Liver (tissue), 9 donors: Measurements from ENCODE around the gene MAST2. TPM values are rescaled to one million over a fixed set of nuclear protein-coding genes. Genes with fewer than 3 reads are reported as not detected.
A peak's percentile ranks its signal among the peaks of the same experiment; 100 is the strongest.

Experiments used
- DNase-seq: peaks from one replicate; pipeline ENCODE4 v3.0.0-alpha.2; 2017; ENCODE audit warnings: low spot score
- H3K27ac ChIP-seq, 2 donors: one replicate each; pipeline ENCODE4 v1.7.0; 2013; ENCODE audit warnings: inconsistent platforms in 2 of 2, low read length in 2 of 2, control low read depth in 1 of 2, low read depth in 1 of 2, mild to moderate bottlenecking in 1 of 2
- H3K27me3 ChIP-seq, 4 donors: one replicate each; pipeline versions ENCODE4 v1.6.1 to v1.7.0; 2013; ENCODE audit warnings: low read length in 3 of 4, inconsistent platforms in 1 of 4, mild to moderate bottlenecking in 1 of 4, moderate library complexity in 1 of 4; ENCODE audit not compliant: control insufficient read depth in 4 of 4, insufficient read depth in 4 of 4
- H3K36me3 ChIP-seq, 4 donors: one replicate each; pipeline versions ENCODE4 v1.6.1 to v1.7.0; 2013; ENCODE audit warnings: low read length in 3 of 4, mild to moderate bottlenecking in 3 of 4, low read depth in 1 of 4, moderate library complexity in 1 of 4; ENCODE audit not compliant: control insufficient read depth in 4 of 4, insufficient read depth in 3 of 4
- H3K4me1 ChIP-seq, 4 donors: one replicate each; pipeline versions ENCODE4 v1.6.1 to v1.7.0; 2013; ENCODE audit warnings: low read length in 3 of 4, mild to moderate bottlenecking in 3 of 4, moderate library complexity in 1 of 4; ENCODE audit not compliant: control insufficient read depth in 4 of 4, insufficient read depth in 4 of 4
- H3K4me3 ChIP-seq, 3 donors: one replicate each; pipeline versions ENCODE4 v1.6.1 to v1.7.0; 2013; ENCODE audit warnings: low read length in 3 of 3, control low read depth in 1 of 3, low read depth in 1 of 3, mild to moderate bottlenecking in 1 of 3
- H3K9ac ChIP-seq, 2 donors: one replicate each; pipeline ENCODE4 v1.7.0; 2013; ENCODE audit warnings: low read length in 2 of 2, mild to moderate bottlenecking in 2 of 2, moderate library complexity in 2 of 2, control low read depth in 1 of 2, low read depth in 1 of 2
- H3K9me3 ChIP-seq, 4 donors: one replicate each; pipeline versions ENCODE4 v1.6.1 to v1.7.0; 2013; ENCODE audit warnings: low read length in 3 of 4; ENCODE audit not compliant: control insufficient read depth in 4 of 4
- ATF3 ChIP-seq: IDR thresholded peaks from 2 replicates; pipeline ENCODE4 v1.6.1; 2016; ENCODE audit warnings: antibody characterized with exemption
- EGR1 ChIP-seq, 2 donors: IDR thresholded peaks; 2 replicates each; pipeline ENCODE4 v1.6.1; 2016 to 2018; ENCODE audit warnings: antibody characterized with exemption in 2 of 2, low read depth in 2 of 2
- FOXA1 ChIP-seq: IDR thresholded peaks from 2 replicates; pipeline ENCODE4 v1.6.1; 2016; ENCODE audit warnings: antibody characterized with exemption
- FOXA2 ChIP-seq: IDR thresholded peaks from 2 replicates; pipeline ENCODE4 v1.6.1; 2016; ENCODE audit warnings: antibody characterized with exemption
- GABPA ChIP-seq, 2 donors: IDR thresholded peaks in 1 of 2; conservative IDR thresholded peaks in 1 of 2; 2 replicates each; pipeline ENCODE4 v1.6.1; 2016; ENCODE audit warnings: antibody characterized with exemption in 2 of 2, mild to moderate bottlenecking in 1 of 2, moderate library complexity in 1 of 2
- HNF4A ChIP-seq, 2 donors: conservative IDR thresholded peaks; 2 replicates each; pipeline ENCODE4 v1.6.1; 2016; ENCODE audit warnings: antibody characterized with exemption in 2 of 2, mild to moderate bottlenecking in 2 of 2
- HNF4G ChIP-seq: IDR thresholded peaks from 2 replicates; pipeline ENCODE4 v1.6.1; 2016; ENCODE audit warnings: antibody characterized with exemption
- JUND ChIP-seq, 2 donors: IDR thresholded peaks; 2 replicates each; pipeline ENCODE4 v1.6.1; 2016; ENCODE audit warnings: antibody characterized with exemption in 2 of 2
- NR2F2 ChIP-seq: IDR thresholded peaks from 2 replicates; pipeline ENCODE4 v1.6.1; 2016; ENCODE audit warnings: antibody characterized with exemption
- RAD21 ChIP-seq, 2 donors: IDR thresholded peaks; 2 replicates each; pipeline ENCODE4 v1.6.1; 2016; ENCODE audit warnings: antibody characterized with exemption in 2 of 2, mild to moderate bottlenecking in 2 of 2
- RXRA ChIP-seq, 2 donors: IDR thresholded peaks; 2 replicates each; pipeline ENCODE4 v1.6.1; 2017 to 2018; ENCODE audit warnings: antibody characterized with exemption in 2 of 2, mild to moderate bottlenecking in 1 of 2
- SP1 ChIP-seq: IDR thresholded peaks from 2 replicates; pipeline ENCODE4 v1.6.1; 2018; ENCODE audit warnings: antibody characterized with exemption, mild to moderate bottlenecking
- TAF1 ChIP-seq: conservative IDR thresholded peaks from 2 replicates; pipeline ENCODE4 v1.6.1; 2016; ENCODE audit warnings: antibody characterized with exemption, mild to moderate bottlenecking
- YY1 ChIP-seq: IDR thresholded peaks from 2 replicates; pipeline ENCODE4 v1.6.1; 2016; ENCODE audit warnings: antibody characterized with exemption, mild to moderate bottlenecking
- WGBS: extraction: QIAGEN DNeasy Blood & Tissue Kit; methylation state at CpG from one replicate; pipeline ENCODE4 v1.1.7; 2013; 5-methylcytosine and 5-hydroxymethylcytosine counted together
- polyA plus RNA-seq, 2 donors: library from polyadenylated mRNA; stranded (reverse) in 1 of 2; unstranded in 1 of 2; fragments of 200-250 nt in 1 of 2; fragments of >200 nt in 1 of 2; fragmentation: Nextera tagmentation in 1 of 2; extraction: Ambion mirVana in 1 of 2; gene quantifications; one replicate each; pipeline versions ENCODE4 v1.2.1 to v1.2.3, GENCODE V29; 2013 to 2015
- total RNA-seq, 2 donors: library from RNA; depleted of rRNA; stranded (reverse); fragments of >200 nt; gene quantifications; one replicate each; pipeline ENCODE4 v1.2.3, GENCODE V29; 2014
- TF ChIP-seq, protein P1 (sequence below): IDR thresholded peaks from 2 replicates; pipeline ENCODE4 v1.6.1; 2016; ENCODE audit warnings: antibody characterized with exemption
- TF ChIP-seq, protein P2 (sequence below): IDR thresholded peaks from 2 replicates; pipeline ENCODE4 v1.6.1; 2016; ENCODE audit warnings: antibody characterized with exemption
- TF ChIP-seq, protein P3 (sequence below): IDR thresholded peaks from 2 replicates; pipeline ENCODE4 v1.6.1; 2016; ENCODE audit warnings: antibody characterized with exemption, mild to moderate bottlenecking
- TF ChIP-seq, protein P4 (sequence below): fragments of 150-350 bp; IDR thresholded peaks from 2 replicates; pipeline ENCODE4 v1.5.1; 2017; ENCODE audit warnings: improper control_type of control experiment, low read depth, low read length; ENCODE audit not compliant: missing input control
- donor health status: healthy.
- donor health status: healthy.
- donor health status: healthy.
- donor health status: healthy.
- donor health status: healthy.

Gene MAST2
- total and polyA plus RNA-seq, 4 donors: 4.8 to 9.6 (median 5.7) TPM

DNA sequence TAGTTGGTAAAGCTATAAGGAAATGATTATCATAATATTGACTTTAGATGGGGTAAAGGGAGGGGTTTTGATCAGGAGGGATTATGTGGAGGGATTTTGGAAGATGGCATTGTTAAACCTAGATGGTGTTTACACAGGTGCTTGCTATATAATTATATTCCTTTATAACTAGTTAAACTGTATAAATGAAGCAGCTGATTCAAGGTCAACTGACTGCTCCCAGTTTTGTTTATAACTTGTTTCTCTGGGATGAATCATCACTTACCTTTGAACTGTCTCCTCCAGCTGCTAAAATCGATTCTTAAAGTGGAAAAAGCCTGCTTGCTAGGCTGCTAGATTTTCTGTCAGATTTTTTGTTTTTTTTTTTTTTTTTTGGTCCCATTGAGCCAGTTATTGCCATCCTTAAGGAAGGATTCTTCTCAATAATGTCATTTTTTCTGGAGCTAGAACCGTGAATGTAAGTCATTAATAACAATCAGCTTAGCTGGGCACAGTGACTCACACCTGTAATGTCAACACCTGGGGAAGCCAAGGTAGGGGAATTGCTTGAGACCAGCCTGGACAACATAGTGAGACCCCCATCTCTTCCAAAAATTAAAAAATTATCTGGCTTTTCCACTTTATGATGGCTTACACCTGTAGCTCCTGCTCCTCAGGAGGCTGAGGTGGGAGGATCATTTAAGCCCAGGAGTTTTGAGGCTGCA lies 175.8 kb downstream of the MAST2 start:
- peak overlapping the region; percentile 25 to 67 for H3K27ac ChIP-seq
- H3K9ac ChIP-seq: no peak overlapping the region
- peaks cover 0 to 14% (median 10%) of the 10 kb centered on the region in 4 donors for H3K4me1 ChIP-seq
- H3K36me3 ChIP-seq: no peaks in the 10 kb centered on the region
- H3K9me3 ChIP-seq: peaks cover 0 to 3% (median under 1%) of the 10 kb centered on the region in 4 donors
- H3K4me3 ChIP-seq: no peak overlapping the region
- TF ChIP-seq GABPA (IDR thresholded peaks at IDR 0.05 in 1 of 2, conservative IDR thresholded peaks at IDR 0.05 in 1 of 2): no peak
- TF ChIP-seq FOXA2: no peak
- no peak for TF ChIP-seq FOXA1
- TF ChIP-seq SP1: no peak
- TF ChIP-seq TAF1: no peak
- peak; percentile 98 for TF ChIP-seq JUND (IDR thresholded peaks at IDR 0.05)
- peak; percentile 80 to 87 for TF ChIP-seq HNF4A (conservative IDR thresholded peaks at IDR 0.05)
- TF ChIP-seq YY1: peak; percentile 43
- TF ChIP-seq, protein P1, sequence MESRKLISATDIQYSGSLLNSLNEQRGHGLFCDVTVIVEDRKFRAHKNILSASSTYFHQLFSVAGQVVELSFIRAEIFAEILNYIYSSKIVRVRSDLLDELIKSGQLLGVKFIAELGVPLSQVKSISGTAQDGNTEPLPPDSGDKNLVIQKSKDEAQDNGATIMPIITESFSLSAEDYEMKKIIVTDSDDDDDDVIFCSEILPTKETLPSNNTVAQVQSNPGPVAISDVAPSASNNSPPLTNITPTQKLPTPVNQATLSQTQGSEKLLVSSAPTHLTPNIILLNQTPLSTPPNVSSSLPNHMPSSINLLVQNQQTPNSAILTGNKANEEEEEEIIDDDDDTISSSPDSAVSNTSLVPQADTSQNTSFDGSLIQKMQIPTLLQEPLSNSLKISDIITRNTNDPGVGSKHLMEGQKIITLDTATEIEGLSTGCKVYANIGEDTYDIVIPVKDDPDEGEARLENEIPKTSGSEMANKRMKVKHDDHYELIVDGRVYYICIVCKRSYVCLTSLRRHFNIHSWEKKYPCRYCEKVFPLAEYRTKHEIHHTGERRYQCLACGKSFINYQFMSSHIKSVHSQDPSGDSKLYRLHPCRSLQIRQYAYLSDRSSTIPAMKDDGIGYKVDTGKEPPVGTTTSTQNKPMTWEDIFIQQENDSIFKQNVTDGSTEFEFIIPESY: peak; percentile 55
- TF ChIP-seq, protein P2, sequence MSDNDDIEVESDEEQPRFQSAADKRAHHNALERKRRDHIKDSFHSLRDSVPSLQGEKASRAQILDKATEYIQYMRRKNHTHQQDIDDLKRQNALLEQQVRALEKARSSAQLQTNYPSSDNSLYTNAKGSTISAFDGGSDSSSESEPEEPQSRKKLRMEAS: peak; percentile 36
- TF ChIP-seq RXRA (IDR thresholded peaks at IDR 0.05): peak; percentile 43 to 60
- peak in 1 of 2 donors; percentile 27 for TF ChIP-seq EGR1 (IDR thresholded peaks at IDR 0.05; ENCODE audit: low read depth in 2 of 2)
- peak in 1 of 2 donors; percentile 23 for TF ChIP-seq RAD21 (IDR thresholded peaks at IDR 0.05)
- TF ChIP-seq ATF3: peak; percentile 88
- TF ChIP-seq, protein P3, sequence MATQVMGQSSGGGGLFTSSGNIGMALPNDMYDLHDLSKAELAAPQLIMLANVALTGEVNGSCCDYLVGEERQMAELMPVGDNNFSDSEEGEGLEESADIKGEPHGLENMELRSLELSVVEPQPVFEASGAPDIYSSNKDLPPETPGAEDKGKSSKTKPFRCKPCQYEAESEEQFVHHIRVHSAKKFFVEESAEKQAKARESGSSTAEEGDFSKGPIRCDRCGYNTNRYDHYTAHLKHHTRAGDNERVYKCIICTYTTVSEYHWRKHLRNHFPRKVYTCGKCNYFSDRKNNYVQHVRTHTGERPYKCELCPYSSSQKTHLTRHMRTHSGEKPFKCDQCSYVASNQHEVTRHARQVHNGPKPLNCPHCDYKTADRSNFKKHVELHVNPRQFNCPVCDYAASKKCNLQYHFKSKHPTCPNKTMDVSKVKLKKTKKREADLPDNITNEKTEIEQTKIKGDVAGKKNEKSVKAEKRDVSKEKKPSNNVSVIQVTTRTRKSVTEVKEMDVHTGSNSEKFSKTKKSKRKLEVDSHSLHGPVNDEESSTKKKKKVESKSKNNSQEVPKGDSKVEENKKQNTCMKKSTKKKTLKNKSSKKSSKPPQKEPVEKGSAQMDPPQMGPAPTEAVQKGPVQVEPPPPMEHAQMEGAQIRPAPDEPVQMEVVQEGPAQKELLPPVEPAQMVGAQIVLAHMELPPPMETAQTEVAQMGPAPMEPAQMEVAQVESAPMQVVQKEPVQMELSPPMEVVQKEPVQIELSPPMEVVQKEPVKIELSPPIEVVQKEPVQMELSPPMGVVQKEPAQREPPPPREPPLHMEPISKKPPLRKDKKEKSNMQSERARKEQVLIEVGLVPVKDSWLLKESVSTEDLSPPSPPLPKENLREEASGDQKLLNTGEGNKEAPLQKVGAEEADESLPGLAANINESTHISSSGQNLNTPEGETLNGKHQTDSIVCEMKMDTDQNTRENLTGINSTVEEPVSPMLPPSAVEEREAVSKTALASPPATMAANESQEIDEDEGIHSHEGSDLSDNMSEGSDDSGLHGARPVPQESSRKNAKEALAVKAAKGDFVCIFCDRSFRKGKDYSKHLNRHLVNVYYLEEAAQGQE: peak; percentile 15
- 23% methylated on average over 2 of the region's 2 CpGs for WGBS
- no peak for DNase-seq
- H3K27me3 ChIP-seq: no peaks in the 10 kb centered on the region

DNA sequence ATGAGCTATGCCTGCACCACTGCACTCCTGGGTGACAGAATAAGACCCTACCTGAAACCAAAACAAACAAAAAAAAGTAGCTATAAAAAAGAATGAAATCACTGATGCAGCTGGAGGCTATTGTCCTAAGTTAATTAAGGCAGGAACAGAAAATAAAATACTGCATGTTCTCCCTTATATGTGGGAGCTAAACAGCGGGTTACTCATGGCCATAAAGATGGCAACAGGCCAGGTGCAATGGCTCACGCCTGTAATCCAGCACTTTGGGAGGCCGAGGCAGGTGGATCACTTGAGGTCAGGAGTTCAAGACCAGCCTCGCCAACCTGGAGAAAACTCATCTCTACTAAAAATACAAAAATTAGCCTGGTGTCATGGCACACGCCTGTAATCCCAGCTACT lies 176.4 kb downstream of the MAST2 start:
- Histone ChIP-seq H3K9ac (no peak overlapping the region), H3K4me1 (peaks cover 0 to 14% (median 10%) of the 10 kb centered on the region in 4 donors), H3K9me3 (peaks cover 0 to 3% (median under 1%) of the 10 kb centered on the region in 4 donors), H3K27me3 (no peaks in the 10 kb centered on the region), H3K36me3 (no peaks in the 10 kb centered on the region), H3K4me3 (no peak overlapping the region), H3K27ac (peak overlapping the region; percentile 25 to 67)
- WGBS: 87% methylated on average over 5 of the region's 5 CpGs
- DNase-seq: no peak
- TF ChIP-seq TAF1 (no peak), ATF3 (no peak), RAD21 (IDR thresholded peaks at IDR 0.05) (no peak), HNF4A (conservative IDR thresholded peaks at IDR 0.05) (no peak), RXRA (IDR thresholded peaks at IDR 0.05) (no peak), HNF4G (no peak), EGR1 (IDR thresholded peaks at IDR 0.05; ENCODE audit: low read depth in 2 of 2) (no peak), GABPA (IDR thresholded peaks at IDR 0.05 in 1 of 2, conservative IDR thresholded peaks at IDR 0.05 in 1 of 2) (no peak), FOXA2 (no peak), SP1 (no peak), NR2F2 (no peak), YY1 (no peak)
- TF ChIP-seq, protein P2: no peak
- TF ChIP-seq, protein P1: no peak
- TF ChIP-seq, protein P4, sequence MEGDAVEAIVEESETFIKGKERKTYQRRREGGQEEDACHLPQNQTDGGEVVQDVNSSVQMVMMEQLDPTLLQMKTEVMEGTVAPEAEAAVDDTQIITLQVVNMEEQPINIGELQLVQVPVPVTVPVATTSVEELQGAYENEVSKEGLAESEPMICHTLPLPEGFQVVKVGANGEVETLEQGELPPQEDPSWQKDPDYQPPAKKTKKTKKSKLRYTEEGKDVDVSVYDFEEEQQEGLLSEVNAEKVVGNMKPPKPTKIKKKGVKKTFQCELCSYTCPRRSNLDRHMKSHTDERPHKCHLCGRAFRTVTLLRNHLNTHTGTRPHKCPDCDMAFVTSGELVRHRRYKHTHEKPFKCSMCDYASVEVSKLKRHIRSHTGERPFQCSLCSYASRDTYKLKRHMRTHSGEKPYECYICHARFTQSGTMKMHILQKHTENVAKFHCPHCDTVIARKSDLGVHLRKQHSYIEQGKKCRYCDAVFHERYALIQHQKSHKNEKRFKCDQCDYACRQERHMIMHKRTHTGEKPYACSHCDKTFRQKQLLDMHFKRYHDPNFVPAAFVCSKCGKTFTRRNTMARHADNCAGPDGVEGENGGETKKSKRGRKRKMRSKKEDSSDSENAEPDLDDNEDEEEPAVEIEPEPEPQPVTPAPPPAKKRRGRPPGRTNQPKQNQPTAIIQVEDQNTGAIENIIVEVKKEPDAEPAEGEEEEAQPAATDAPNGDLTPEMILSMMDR: no peak
